Activated T-cell treated with anti-CD3 and anti-CD28 coated beads for 4 hours (primary cell): ENCODE results near the gene TM7SF2.
A peak's percentile ranks its signal among the peaks of the same experiment; 100 is the strongest.
"Not testable (repeated sequence)": the region's sequence is repeated elsewhere in the genome, so short reads cannot be mapped to it uniquely, and the experiment has no call there.

ENCODE experiments used
- DNase-seq: peaks from one replicate; pipeline ENCODE4 v3.0.0-alpha.2; 2020

The TM7SF2 gene

DNA sequence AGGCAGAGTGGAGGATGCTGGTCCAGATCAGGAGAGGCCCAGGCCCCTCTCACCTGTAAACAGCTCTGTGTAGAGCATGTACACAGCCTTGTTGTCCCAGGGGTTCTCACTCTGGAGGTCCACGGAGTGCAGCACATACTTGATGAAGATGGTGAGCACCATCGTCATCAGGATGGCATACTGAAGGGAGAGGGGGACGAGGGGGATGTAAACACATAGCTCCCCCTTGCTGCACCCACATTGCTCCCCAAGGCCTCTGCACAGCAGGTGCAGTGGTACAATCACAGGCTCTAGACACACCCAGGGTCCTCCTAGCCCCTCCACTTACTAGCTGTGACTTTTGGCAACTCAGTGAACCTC is 19.7 kb downstream of the TM7SF2 start:
- no peak for DNase-seq

GRCh38 chr11:65131895-65132237 is 20.2 kb downstream of the TM7SF2 start:
- DNase-seq, result no peak

DNA sequence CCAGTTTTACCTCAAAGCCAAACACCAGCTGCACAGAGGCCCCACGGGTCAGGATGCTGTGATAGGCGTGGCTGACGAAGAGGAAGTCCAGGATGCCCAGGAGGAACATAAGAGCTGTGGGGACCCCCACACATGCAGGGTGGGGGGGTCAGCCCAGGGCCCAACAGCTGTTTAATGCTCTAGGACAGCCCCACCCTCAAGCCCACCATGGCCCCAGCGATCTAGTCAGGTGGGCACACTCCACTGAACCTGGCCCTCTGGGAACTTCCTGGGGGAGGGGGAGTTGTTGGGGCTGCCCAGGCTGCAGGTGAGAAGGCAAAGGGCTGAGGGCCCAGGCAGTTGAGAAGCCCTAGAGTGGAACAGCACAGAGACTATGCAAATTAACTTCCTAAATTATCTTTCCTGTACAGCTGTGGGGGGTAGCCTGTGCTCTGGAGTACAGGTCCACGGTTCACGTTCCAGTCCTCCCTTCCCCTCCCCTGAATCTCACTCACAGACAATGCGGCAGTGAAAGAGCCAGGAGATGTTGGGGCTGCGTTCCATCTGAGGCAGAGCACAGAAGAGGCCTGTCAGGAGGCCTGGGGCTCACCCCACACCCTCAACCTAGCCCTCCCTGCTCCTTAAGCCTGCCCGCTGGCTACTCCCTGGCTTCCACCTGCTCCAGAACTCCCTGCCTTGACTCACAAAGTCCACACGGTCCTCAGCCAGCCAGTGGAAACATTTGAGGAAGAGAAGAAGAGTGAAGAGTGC is 20.7 kb downstream of the TM7SF2 start:
- no peak for DNase-seq

DNA sequence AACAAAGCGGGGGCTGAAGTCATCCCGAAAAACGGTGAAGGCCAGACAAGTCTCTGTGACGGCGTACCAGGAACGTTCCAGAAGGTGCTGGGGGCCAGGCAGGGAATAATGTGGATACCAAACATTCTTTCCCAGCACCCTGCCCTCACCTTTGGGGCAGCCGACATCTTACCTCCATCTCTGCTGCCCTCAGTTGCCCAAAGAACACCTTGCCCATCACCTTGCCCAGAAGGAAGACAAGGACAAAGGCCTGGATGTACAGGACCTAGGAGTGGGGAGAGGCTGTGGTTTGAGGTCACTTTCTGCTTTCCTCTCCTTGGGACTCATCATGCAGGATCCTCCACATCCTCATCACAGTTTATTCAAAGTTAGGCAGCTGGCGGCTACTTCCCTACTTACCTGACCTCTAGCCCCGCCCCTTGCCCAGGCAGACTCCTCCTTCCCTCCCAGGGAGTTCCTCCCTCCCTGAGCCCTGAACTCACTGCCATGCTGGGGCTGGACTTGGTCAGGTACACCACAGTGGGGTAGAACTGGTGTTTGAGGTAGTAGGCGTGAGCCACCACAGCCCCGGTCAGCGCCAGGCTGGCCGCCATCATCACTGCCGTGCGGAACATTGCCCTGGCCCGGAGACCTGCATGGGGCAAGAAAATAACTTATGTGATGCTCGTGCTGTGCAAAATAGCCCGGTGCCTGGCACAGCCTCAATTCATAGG is 21.5 kb downstream of the TM7SF2 start:
- no peak for DNase-seq

DNA sequence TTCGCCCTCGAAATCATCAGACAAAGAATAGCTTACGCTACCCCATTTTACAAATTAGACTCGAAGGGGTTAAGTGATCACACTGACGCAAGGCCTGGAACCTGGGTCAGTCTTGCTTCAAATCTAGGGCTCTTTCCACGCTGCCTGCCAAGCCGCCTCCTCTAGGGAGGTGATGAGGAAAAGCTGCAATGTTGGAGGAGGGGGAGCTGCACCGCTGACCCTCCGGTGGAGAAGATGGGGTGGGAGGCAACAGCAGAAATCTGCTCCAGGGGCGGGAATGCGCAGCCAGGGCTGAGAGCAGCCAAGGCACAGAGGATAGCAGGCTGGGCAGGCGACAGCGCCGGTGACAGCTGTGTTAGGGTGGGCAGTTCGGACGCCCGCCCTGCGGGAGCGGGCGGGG is 22.1 kb downstream of the TM7SF2 start:
- no peak for DNase-seq

DNA sequence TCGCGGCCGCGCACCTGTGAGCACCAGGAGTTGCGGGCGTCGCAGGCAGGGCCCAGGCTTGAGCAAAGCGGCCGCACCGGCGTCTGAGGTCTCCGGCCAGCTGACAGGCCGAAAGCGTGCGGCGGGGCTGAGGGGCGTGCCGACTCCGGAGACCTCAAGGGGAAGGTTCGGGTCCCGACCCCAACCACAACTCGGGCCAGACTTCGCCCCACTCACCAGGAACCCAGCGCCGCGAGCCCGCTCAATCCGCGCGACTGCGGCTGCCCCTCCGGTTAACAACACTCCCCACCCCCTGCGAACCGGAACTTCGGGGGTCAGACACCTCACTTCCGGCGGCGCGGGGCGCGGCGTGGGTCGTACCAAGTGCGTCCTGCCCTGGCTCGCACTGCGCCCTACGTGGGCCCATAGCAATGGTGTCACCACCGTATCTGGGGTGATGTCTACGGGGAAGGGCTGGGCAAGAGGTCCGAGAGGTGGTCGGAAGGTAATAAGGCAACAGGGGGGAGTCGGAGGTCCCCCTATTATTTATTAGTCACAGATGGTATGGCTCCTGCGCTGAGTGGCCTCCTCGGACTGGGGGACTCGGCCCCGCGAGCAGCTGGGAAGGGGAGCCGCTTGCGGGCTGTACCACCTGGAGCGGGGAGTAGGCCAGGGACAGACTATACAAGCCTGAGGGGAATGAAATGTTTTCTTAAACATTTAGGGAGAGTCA is 22.7 kb downstream of the TM7SF2 start, which contains the start of gene SYVN1:
Gene SYVN1 (minus strand): TSS at position 280 of the 712 bp plus-strand sequence. CDS start 918 bp downstream, outside the sequence.
- DNase-seq, result peak; percentile 89

- DNase-seq, result peak; percentile 72
These were observed 23.4 kb downstream of the TM7SF2 start for GRCh38 chr11:65134952-65135632.

GRCh38 chr11:65135633-65136145 is 24.0 kb downstream of the TM7SF2 start:
- no peak for DNase-seq

- DNase-seq, result no peak
These were observed 24.9 kb downstream of the TM7SF2 start for GRCh38 chr11:65136515-65137096.

DNA sequence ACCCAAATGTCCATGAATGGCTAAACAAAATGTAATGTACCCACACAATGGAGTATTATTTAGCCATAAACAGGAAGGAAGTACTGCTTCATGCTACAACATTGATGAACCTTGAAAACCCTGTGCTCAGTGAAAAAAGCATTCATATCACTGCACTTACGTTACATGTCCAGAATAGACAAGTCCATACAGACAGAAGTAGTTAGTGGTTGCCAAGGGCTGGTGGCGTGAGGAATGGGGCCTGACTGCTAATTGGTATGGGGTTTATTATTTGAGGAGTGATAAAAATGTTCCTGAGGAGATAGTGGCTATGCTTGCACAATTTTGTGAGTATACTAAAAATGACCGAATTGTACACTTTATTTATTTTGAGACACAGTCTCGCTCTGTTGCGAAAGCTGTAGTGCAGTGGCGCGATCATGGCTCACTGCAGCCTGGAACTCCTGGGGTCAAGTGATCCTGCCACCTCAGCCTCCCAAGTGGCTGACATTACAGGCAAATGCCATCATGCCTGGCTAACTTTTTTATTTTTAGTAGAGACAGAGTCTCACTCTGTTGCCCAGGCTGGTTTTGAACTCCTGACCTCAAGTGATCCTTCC is 30.3 kb downstream of the TM7SF2 start:
- DNase-seq, result no peak

GRCh38 chr11:65147352-65148075 is 35.8 kb downstream of the TM7SF2 start:
- no peak for DNase-seq

DNA sequence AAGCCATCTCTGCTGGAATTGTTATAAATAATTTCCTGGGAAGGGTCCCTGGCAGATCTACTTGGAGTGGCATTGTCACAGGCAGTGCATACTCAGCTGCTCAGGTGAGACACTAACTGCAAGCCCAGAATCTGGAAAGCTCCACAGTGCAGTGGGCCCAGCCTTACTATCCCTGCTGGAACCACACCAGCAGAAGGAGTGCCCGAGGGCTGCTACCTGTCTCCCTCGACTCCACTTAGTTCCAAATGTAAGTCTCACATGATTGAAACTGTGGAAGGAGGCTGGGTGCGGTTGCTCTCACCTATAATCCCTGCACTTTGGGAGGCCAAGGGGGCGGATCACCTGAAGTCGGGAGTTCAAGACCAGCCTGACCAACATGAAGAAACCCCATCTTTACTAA is 37.0 kb downstream of the TM7SF2 start:
- no peak for DNase-seq

DNA sequence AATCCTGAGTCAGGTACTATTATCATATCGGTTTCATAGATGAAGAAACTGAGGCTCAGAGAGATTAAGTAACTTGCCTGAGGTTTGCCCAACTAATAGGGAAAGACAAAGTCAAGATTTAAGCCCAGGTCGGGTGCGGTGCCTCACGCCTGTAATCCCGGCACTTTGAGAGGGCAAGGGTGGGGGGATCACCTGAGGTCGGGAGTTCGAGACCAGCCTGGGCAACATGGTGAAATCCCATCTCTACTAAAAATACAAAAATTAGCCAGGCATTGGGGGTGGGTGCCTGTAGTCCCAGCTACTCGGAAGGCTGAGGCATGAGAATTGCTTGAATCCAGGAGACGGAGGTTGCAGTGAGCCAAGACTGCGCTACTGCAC is 38.4 kb downstream of the TM7SF2 start:
- not testable (repeated sequence) for DNase-seq

- DNase-seq, result no peak
These were observed 39.0 kb downstream of the TM7SF2 start for GRCh38 chr11:65150509-65151299.

- DNase-seq, result no peak
These were observed 39.7 kb downstream of the TM7SF2 start for GRCh38 chr11:65151331-65151899.

DNA sequence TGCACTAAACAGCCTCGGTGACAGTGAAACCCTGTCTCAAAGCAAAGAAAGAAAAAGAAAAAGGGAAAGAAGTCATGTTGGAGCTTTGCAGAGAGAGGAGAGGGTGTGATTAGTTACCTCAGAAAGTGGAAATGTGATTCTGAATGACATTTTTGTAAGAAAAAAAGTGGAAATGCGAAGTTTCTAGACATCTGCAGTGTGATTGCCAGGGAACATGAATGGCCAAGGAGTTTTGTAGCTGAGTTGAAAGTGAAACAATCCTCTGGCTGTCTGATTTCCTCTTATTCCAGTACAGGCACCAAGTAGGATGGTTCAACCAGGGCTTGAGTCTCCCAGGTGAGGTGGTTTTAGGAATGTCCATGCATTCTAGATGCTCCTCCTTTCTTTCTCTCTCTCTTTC is 40.5 kb downstream of the TM7SF2 start:
- DNase-seq, result no peak

DNA sequence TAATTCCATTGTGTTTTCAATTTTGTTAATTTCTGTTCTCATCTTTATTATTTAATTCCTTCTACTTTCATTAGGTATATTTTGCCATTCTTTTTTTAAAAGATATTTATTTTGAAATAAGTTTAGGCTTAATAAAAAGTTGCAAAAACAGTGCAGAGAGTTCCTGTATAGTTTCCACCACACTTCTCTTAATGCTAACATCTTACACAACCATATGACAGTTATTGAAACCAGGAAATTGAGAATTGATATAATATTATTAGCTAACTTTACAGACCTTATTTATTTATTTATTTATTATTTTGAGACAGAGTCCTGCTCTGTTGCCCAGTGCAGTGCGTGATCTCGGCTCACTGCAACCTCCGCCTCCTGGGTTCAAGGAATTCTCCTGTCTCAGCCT is 44.6 kb downstream of the TM7SF2 start:
- DNase-seq, result no peak

- no peak for DNase-seq
These were observed 45.3 kb downstream of the TM7SF2 start for GRCh38 chr11:65156926-65157325.

DNA sequence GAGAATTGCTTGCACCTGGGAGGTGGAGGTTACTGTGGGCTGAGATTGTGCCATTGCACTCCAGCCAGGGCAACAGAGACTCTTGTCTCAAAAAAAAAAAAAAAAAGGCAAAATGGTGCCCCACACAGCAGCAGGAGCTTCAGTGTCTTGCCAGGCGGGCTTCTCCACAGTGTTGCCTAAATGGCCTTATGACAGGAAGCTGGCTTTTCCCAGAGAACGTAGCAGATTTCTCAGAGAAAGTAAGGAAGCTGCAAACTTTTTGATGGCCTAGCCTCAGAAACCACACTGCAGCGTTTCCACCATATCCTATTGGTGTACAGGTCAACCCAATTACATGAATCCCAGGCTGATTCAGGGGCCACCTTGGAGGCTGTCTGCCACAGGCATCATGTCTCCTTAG is 45.7 kb downstream of the TM7SF2 start:
- DNase-seq, result no peak

- DNase-seq, result no peak
These were observed 47.3 kb downstream of the TM7SF2 start for GRCh38 chr11:65159012-65159411.
